ENCODE data around the gene GALK2.
"Not testable (repeated sequence)": the region's sequence is repeated elsewhere in the genome, so short reads cannot be mapped to it uniquely, and the experiment has no call there.

Gene GALK2

GRCh38 chr15:49328941-49329340 is 158.9 kb downstream of the GALK2 start:
- in situ Hi-C loops (cut with MboI; ENCODE audit: low sequenced_read_pairs) = no loop called here

- in situ Hi-C loops (cut with MboI; ENCODE audit: low sequenced_read_pairs) = no loop called here
Observed at GRCh38 chr15:49330166-49330565, 160.1 kb downstream of the GALK2 start.

DNA sequence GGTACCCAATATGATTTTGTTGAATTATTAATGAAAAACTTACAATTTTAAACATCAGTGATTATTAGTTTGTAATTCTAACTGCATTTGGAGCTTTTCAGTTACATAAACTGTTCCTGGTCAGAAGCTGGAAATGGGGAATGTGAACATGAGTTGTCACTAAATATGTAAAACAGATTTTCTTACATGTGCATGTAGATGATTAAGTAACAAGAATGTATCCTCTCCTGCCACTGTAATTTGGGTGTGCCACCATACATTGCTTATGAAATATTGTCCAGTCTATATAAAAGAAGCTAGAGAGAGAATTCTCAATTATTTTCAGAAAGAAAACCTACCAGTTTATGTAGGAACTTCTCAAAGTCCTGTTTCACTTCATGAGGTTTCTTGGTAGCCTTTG is 161.4 kb downstream of the GALK2 start:
- in situ Hi-C loops (cut with MboI; ENCODE audit: low sequenced_read_pairs) = no loop called here

- in situ Hi-C loops (cut with MboI; ENCODE audit: low sequenced_read_pairs) = no loop called here
Observed at GRCh38 chr15:49331951-49332350, 161.9 kb downstream of the GALK2 start.

DNA sequence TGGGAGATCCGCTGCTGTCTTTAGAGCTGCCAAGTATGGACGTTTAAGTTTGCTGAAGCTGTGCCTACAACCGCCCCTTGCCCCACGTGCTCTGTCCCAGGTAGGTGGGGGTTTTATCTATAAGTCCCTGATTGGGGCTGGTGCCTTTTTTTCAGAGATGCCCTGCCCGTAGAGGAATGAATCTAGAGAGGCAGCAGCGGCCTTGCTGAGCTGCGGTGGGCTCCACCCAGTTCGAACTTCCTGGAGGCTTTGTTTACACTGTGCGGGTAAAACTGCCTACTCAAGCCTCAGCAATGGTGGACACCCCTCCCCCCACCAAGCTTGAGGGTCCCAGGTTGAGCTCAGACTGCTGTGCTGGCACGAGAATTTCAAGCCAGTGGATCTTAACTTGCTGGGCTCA is 169.6 kb downstream of the GALK2 start:
- in situ Hi-C loops (cut with MboI; ENCODE audit: low sequenced_read_pairs) = no loop called here

DNA sequence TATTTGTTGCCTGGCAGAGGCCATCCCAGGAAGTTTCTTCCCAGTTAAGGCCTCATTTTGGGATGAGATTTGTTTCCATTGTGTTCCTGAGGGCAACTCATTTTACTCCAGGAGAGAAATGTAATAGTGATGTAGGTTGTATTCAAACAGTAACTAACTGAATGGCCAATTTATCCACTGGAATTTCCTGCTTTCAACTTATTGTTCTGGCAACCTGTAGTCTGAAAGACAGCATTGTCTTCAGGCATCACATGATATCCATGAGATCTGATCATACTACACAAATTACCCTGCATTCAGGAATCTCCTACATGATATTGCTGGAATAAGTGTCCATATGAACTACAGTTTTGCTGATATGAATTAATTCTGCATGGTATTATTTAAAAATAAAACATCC is 173.5 kb downstream of the GALK2 start:
- in situ Hi-C loops (cut with MboI; ENCODE audit: low sequenced_read_pairs) = no loop called here

DNA sequence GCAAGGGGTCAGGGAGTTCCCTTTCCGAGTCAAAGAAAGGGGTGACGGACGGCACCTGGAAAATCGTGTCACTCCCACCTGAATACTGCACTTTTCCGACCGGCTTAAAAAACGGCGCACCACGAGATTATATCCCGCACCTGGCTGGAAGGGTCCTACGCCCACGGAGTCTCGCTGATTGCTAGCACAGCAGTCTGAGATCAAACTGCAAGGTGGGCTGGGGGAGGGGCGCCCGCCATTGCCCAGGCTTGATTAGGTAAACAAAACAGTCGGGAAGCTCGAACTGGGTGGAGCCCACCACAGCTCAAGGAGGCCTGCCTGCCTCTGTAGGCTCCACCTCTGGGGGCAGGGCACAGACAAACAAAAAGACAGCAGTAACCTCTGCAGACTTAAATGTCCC is 184.4 kb downstream of the GALK2 start:
- in situ Hi-C loops (cut with MboI; ENCODE audit: low sequenced_read_pairs) = not testable (repeated sequence)

DNA sequence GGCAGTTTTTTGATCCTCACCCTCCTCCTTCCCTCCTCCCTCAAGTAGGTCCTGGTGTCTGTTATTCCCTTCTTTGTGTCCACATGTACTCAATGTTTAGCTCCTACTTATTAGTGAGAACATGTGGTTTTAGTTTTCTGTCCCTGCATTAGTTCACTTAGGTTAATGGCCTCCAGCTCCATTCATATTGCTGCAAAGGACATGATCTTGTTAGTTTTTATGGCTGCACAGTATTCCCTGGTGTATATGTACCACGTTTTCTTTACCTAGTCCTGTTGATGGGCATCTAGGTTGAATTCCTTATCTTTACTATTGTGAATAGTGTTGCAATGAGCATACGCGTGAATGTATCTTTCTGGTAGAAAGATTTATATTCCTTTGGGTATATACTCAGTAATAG is 191.3 kb downstream of the GALK2 start:
- in situ Hi-C loops (cut with MboI; ENCODE audit: low sequenced_read_pairs) = no loop called here

GRCh38 chr15:49366496-49366895 is 196.4 kb downstream of the GALK2 start:
- in situ Hi-C loops (cut with MboI; ENCODE audit: low sequenced_read_pairs) = no loop called here

DNA sequence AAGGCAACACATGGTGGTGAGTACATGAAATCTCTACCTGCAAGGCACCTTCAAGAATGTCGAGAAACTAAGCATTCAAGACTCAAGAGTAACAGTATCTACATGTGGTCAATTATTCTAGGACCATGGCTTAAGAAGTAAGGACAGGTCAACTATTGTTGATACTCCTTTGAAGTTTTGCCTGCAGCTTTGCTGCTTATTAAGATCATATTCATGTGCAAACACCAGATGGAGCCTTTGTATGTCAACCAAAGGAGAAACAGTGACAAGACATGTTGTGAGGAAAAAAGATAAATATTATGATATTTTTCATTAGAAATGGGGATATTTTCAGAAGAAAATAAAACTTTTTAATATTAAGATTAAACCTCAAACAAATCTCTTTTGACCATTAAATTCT is 200.7 kb downstream of the GALK2 start:
- in situ Hi-C loops (cut with MboI; ENCODE audit: low sequenced_read_pairs) = no loop called here

DNA sequence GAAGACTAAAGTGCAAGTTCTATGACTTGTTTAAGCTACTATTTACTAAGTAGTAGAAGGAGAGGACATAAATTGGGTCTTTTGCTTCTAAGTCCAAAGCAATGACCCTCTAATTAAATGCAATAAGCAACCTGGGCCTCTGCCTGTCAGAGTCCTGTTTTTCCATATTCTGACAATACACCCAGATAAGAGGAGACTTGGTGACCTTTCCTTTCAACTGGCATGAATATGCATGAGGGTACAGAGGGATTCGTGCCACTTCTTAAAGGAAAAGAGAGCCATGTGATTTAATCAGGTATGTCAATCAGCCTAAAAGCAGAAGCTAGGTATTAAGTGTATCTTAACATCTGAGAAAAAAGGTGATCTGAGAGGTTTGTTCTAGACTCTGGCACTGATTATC is 202.3 kb downstream of the GALK2 start:
- in situ Hi-C loops (cut with MboI; ENCODE audit: low sequenced_read_pairs) = no loop called here

- in situ Hi-C loops (cut with MboI; ENCODE audit: low sequenced_read_pairs) = no loop called here
Observed at GRCh38 chr15:49379996-49380395, 209.9 kb downstream of the GALK2 start.

DNA sequence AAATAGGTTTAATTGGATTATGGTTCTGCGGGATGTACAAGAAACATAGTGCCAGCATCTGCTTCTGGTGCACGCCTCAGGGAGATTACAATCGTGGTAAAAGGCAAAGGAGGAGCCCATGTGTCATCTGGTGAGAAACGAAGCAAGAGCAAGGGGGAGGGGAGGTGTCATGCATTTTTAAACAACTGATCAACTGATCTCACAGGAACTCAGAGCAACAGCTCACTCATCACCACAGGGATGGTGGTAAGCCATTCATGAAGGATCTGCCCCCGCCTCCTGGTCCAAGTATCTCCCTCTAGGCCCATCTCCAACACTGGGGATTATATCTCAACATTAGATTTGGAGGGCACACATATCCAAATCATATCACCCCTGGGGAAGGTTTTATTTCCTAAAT is 210.9 kb downstream of the GALK2 start:
- in situ Hi-C loops (cut with MboI; ENCODE audit: low sequenced_read_pairs) = no loop called here
